ENCODE data around the gene OMA1. TPM values are rescaled to one million over a fixed set of nuclear protein-coding genes. Genes with fewer than 3 reads are reported as not detected.

The OMA1 gene
- total and polyA plus RNA-seq, 2 of the 4 experiments (the other 2 are of a cell fraction), result 5.9 to 6.4 TPM

DNA sequence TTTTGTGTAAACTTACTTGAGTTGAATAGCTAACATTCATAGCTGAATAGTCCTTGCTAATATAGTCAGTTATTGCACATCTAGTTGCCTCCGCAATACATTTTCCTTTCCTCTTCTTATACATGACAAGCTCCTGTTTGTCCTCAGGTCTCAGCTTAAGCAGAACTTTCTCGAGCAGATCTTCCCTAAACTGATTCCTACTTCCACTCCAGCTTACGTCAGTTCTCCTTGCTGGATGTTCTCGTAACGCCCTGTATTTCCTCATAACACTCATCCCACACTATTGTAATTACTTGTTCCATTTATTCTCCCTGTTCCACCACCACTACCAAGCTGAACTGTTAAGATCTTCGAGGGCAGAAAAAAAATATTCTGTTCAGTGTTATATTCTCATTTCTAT lies 15.1 kb upstream of the OMA1 start:
- H2BK120ac ChIP-seq (ENCODE audit: low read depth, low read length), result no peak overlapping the region
- TF ChIP-seq NFE2L2 (IDR thresholded peaks at IDR 0.05; ENCODE audit: low read depth, low read length) (no peak), CHD1 (IDR thresholded peaks at IDR 0.05; ENCODE audit: low read depth, low read length) (no peak), CEBPB (IDR thresholded peaks at IDR 0.05; ENCODE audit: low read depth, low read length) (no peak), MAZ (IDR thresholded peaks at IDR 0.05; ENCODE audit: borderline replicate concordance, low read depth, low read length) (no peak), MXI1 (IDR thresholded peaks at IDR 0.05; ENCODE audit: borderline replicate concordance, low read depth, low read length) (no peak), POLR2A (IDR thresholded peaks at IDR 0.05; ENCODE audit: low read depth, low read length) (no peak), FOS (IDR thresholded peaks at IDR 0.05; ENCODE audit: low read depth, low read length) (no peak), RFX5 (IDR thresholded peaks at IDR 0.05; ENCODE audit: low read depth, low read length) (no peak), SMC3 (IDR thresholded peaks at IDR 0.05; ENCODE audit: low read depth, low read length) (no peak), MAFK (IDR thresholded peaks at IDR 0.05; ENCODE audit: low read depth, low read length) (no peak), RAD21 (IDR thresholded peaks at IDR 0.05; ENCODE audit: low read length) (no peak), BHLHE40 (IDR thresholded peaks at IDR 0.05; ENCODE audit: low read depth, low read length) (no peak), RCOR1 (IDR thresholded peaks at IDR 0.05; ENCODE audit: insufficient replicate concordance, low read length) (no peak)
- TF ChIP-seq, protein P1, sequence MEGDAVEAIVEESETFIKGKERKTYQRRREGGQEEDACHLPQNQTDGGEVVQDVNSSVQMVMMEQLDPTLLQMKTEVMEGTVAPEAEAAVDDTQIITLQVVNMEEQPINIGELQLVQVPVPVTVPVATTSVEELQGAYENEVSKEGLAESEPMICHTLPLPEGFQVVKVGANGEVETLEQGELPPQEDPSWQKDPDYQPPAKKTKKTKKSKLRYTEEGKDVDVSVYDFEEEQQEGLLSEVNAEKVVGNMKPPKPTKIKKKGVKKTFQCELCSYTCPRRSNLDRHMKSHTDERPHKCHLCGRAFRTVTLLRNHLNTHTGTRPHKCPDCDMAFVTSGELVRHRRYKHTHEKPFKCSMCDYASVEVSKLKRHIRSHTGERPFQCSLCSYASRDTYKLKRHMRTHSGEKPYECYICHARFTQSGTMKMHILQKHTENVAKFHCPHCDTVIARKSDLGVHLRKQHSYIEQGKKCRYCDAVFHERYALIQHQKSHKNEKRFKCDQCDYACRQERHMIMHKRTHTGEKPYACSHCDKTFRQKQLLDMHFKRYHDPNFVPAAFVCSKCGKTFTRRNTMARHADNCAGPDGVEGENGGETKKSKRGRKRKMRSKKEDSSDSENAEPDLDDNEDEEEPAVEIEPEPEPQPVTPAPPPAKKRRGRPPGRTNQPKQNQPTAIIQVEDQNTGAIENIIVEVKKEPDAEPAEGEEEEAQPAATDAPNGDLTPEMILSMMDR (conservative IDR thresholded peaks at IDR 0.05; ENCODE audit: low read depth, low read length), result no peak
- TF ChIP-seq, protein P2, sequence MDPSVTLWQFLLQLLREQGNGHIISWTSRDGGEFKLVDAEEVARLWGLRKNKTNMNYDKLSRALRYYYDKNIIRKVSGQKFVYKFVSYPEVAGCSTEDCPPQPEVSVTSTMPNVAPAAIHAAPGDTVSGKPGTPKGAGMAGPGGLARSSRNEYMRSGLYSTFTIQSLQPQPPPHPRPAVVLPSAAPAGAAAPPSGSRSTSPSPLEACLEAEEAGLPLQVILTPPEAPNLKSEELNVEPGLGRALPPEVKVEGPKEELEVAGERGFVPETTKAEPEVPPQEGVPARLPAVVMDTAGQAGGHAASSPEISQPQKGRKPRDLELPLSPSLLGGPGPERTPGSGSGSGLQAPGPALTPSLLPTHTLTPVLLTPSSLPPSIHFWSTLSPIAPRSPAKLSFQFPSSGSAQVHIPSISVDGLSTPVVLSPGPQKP (IDR thresholded peaks at IDR 0.05; ENCODE audit: borderline replicate concordance, low read depth, low read length), result no peak
- TF ChIP-seq, protein P3, sequence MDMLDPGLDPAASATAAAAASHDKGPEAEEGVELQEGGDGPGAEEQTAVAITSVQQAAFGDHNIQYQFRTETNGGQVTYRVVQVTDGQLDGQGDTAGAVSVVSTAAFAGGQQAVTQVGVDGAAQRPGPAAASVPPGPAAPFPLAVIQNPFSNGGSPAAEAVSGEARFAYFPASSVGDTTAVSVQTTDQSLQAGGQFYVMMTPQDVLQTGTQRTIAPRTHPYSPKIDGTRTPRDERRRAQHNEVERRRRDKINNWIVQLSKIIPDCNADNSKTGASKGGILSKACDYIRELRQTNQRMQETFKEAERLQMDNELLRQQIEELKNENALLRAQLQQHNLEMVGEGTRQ (IDR thresholded peaks at IDR 0.05; ENCODE audit: low read depth, low read length), result no peak
- DNase-seq, result no peak
- H3K4me2 ChIP-seq (ENCODE audit: low read depth, low read length), result no peak overlapping the region
- 61% methylated on average over 3 of the region's 6 CpGs; no CpG with 5 or more reads in 1 of the 2 experiments for WGBS, 2 experiments (ENCODE audit: extremely low coverage in 2 of 2, insufficient read length in 1 of 2)
- no peaks in the 10 kb centered on the region for H3K79me1 ChIP-seq (ENCODE audit: low read depth in 1 of 2, low read length in 2 of 2)
- CTCF ChIA-PET, result interaction anchor here (1.1 to 1.3 kb wide), 2 partner anchors 8 to 90 kb away, joined by 4 read pairs; no protein-coding TSS in a partner anchor
- peaks cover 11% of the 10 kb centered on the region for H3K27me3 ChIP-seq (ENCODE audit: control insufficient read depth, insufficient read depth, low read length)
- no peak overlapping the region for H4K8ac ChIP-seq (ENCODE audit: low read depth in 2 of 2, low read length in 2 of 2)
- H2AFZ ChIP-seq (replicated peaks; ENCODE audit: low read length, poor library complexity), result no peak overlapping the region
- ATAC-seq (ENCODE audit: low read depth), result no peak
- H2AK5ac ChIP-seq (ENCODE audit: low read depth, low read length), result no peak overlapping the region
- no peak overlapping the region for H3K23ac ChIP-seq (ENCODE audit: low read depth, low read length)
- POLR2A ChIA-PET (ENCODE audit: unreplicated experiment), result no interaction called here
- in situ Hi-C loops (cut with MboI; ENCODE audit: low sequenced_read_pairs) (no loop called here), intact Hi-C loops (cut with micrococcal nuclease) (no loop called here), dilution Hi-C loops (cut with HindIII; ENCODE audit: low sequenced_read_pairs, unreplicated experiment) (no loop called here)
- no peaks in the 10 kb centered on the region for H3K36me3 ChIP-seq (ENCODE audit: control insufficient read depth, insufficient read depth, low read length)
- no peak overlapping the region for H4K91ac ChIP-seq (ENCODE audit: insufficient read depth, low read depth, low read length)
- H3K27ac ChIP-seq (ENCODE audit: insufficient read depth, low read length), result no peak overlapping the region
- H4K5ac ChIP-seq (ENCODE audit: low read depth, low read length), result no peak overlapping the region
- H2BK20ac ChIP-seq (ENCODE audit: low read depth, low read length), result no peak overlapping the region
- H4K20me1 ChIP-seq (ENCODE audit: insufficient read depth, low read length), result no peaks in the 10 kb centered on the region
- H3K18ac ChIP-seq (ENCODE audit: low read depth, low read length), result no peak overlapping the region
- H2BK15ac ChIP-seq (ENCODE audit: low read depth, low read length), result no peak overlapping the region
- no peak overlapping the region for H3K4me3 ChIP-seq (ENCODE audit: insufficient read depth, low read depth, low read length)
- H2BK5ac ChIP-seq (ENCODE audit: low read depth, low read length, poor library complexity, severe bottlenecking), result no peak overlapping the region
- no peak overlapping the region for H3K14ac ChIP-seq (replicated peaks; ENCODE audit: low read depth, low read length)
- no peak overlapping the region for H2AK9ac ChIP-seq (replicated peaks; ENCODE audit: low read depth, low read length, poor library complexity)
- H3K4me1 ChIP-seq (ENCODE audit: control insufficient read depth, insufficient read depth, low read length), result no peaks in the 10 kb centered on the region
- H3K4ac ChIP-seq (ENCODE audit: low read depth, low read length), result no peak overlapping the region
- no TSS peak for BruUV-seq (replicated peaks)
- H3K9ac ChIP-seq (ENCODE audit: low read depth, low read length), result no peak overlapping the region
- H3K9me1 ChIP-seq (ENCODE audit: insufficient read depth, low read length), result no peaks in the 10 kb centered on the region
- no peak overlapping the region for H3K56ac ChIP-seq (ENCODE audit: extremely low read depth, insufficient read depth, low read length)
- H3K9me3 ChIP-seq (ENCODE audit: control insufficient read depth, insufficient read depth, low read length), result peaks cover 2% of the 10 kb centered on the region; the same call in 1 of the 2 replicates

Measured in IMR-90 (cell line).